HUES6 (cell line): ENCODE results near the gene MRGPRF.

ENCODE experiments used
- H3K27ac ChIP-seq: 2 replicates; pipeline ENCODE4 v1.7.0; 2013; ENCODE audit warnings: low read depth, mild to moderate bottlenecking, low read length, inconsistent platforms
- H3K27me3 ChIP-seq: 2 replicates; pipeline ENCODE4 v1.6.1; 2013; ENCODE audit warnings: low read length; ENCODE audit not compliant: control insufficient read depth, insufficient read depth
- H3K36me3 ChIP-seq: 2 replicates; pipeline ENCODE4 v1.6.1; 2013; ENCODE audit warnings: low read length; ENCODE audit not compliant: control insufficient read depth, insufficient read depth
- H3K4me1 ChIP-seq: 2 replicates; pipeline ENCODE4 v1.6.1; 2013; ENCODE audit warnings: low read length; ENCODE audit not compliant: control insufficient read depth, insufficient read depth
- H3K4me3 ChIP-seq: 2 replicates; pipeline ENCODE4 v1.5.1; 2013; ENCODE audit warnings: low read depth, low read length
- H3K9ac ChIP-seq: one replicate; pipeline ENCODE4 v1.6.1; 2013; ENCODE audit warnings: mild to moderate bottlenecking, low read length
- H3K9me3 ChIP-seq: 2 replicates; pipeline ENCODE4 v1.6.1; 2013; ENCODE audit warnings: low read depth, low read length; ENCODE audit not compliant: control insufficient read depth, insufficient read depth

The MRGPRF gene

GRCh38 chr11:69006816-69007215 lies 6.2 kb downstream of the MRGPRF start:
- H3K36me3 ChIP-seq, result peaks cover 3% of the 10 kb centered on the region; the same call in 1 of the 2 replicates
- no peaks in the 10 kb centered on the region for H3K27me3 ChIP-seq
- H3K9me3 ChIP-seq, result no peaks in the 10 kb centered on the region
- H3K4me3 ChIP-seq, result no peak overlapping the region
- no peak overlapping the region for H3K27ac ChIP-seq
- no peak overlapping the region for H3K9ac ChIP-seq
- H3K4me1 ChIP-seq, result peaks cover 38% of the 10 kb centered on the region

- H3K9ac ChIP-seq, result no peak overlapping the region
- H3K9me3 ChIP-seq, result no peaks in the 10 kb centered on the region
- no peaks in the 10 kb centered on the region for H3K27me3 ChIP-seq
- H3K27ac ChIP-seq, result no peak overlapping the region
- H3K4me3 ChIP-seq, result no peak overlapping the region
- H3K4me1 ChIP-seq, result peaks cover 31% of the 10 kb centered on the region
- H3K36me3 ChIP-seq, result peaks cover 3% of the 10 kb centered on the region; the same call in 1 of the 2 replicates
Measured at GRCh38 chr11:69005631-69006368, 7.2 kb downstream of the MRGPRF start.

- Histone ChIP-seq H3K27me3 (no peaks in the 10 kb centered on the region), H3K9ac (no peak overlapping the region), H3K9me3 (no peaks in the 10 kb centered on the region), H3K27ac (no peak overlapping the region), H3K4me1 (peaks cover 25% of the 10 kb centered on the region; the same call in 1 of the 2 replicates), H3K4me3 (no peak overlapping the region), H3K36me3 (peaks cover 3% of the 10 kb centered on the region; the same call in 1 of the 2 replicates)
Measured at GRCh38 chr11:69005183-69005630, 7.8 kb downstream of the MRGPRF start.

- Histone ChIP-seq H3K4me1 (peaks cover 20% of the 10 kb centered on the region; the same call in 1 of the 2 replicates), H3K9me3 (no peaks in the 10 kb centered on the region), H3K27ac (no peak overlapping the region), H3K4me3 (no peak overlapping the region), H3K9ac (no peak overlapping the region), H3K27me3 (no peaks in the 10 kb centered on the region), H3K36me3 (peaks cover 3% of the 10 kb centered on the region; the same call in 1 of the 2 replicates)
Measured at GRCh38 chr11:69004411-69005182, 8.4 kb downstream of the MRGPRF start.

GRCh38 chr11:69003866-69004367 lies 9.1 kb downstream of the MRGPRF start:
- Histone ChIP-seq H3K27me3 (no peaks in the 10 kb centered on the region), H3K27ac (no peak overlapping the region), H3K4me3 (no peak overlapping the region), H3K9me3 (no peaks in the 10 kb centered on the region), H3K4me1 (peaks cover 14% of the 10 kb centered on the region; the same call in 1 of the 2 replicates), H3K36me3 (peaks cover 3% of the 10 kb centered on the region; the same call in 1 of the 2 replicates), H3K9ac (no peak overlapping the region)

GRCh38 chr11:69003301-69003865 lies 9.7 kb downstream of the MRGPRF start:
- H3K36me3 ChIP-seq, result peaks cover 3% of the 10 kb centered on the region; the same call in 1 of the 2 replicates
- no peaks in the 10 kb centered on the region for H3K9me3 ChIP-seq
- no peak overlapping the region for H3K27ac ChIP-seq
- H3K27me3 ChIP-seq, result no peaks in the 10 kb centered on the region
- no peak overlapping the region for H3K4me3 ChIP-seq
- H3K9ac ChIP-seq, result no peak overlapping the region
- peaks cover 10% of the 10 kb centered on the region; the same call in 1 of the 2 replicates for H3K4me1 ChIP-seq

- H3K27ac ChIP-seq, result no peak overlapping the region
- no peaks in the 10 kb centered on the region for H3K27me3 ChIP-seq
- H3K4me3 ChIP-seq, result no peak overlapping the region
- H3K9me3 ChIP-seq, result no peaks in the 10 kb centered on the region
- peaks cover 5% of the 10 kb centered on the region; the same call in 1 of the 2 replicates for H3K4me1 ChIP-seq
- H3K9ac ChIP-seq, result no peak overlapping the region
- peaks cover 3% of the 10 kb centered on the region; the same call in 1 of the 2 replicates for H3K36me3 ChIP-seq
Measured at GRCh38 chr11:69002570-69003231, 10.3 kb downstream of the MRGPRF start.

GRCh38 chr11:69002110-69002569 lies 10.9 kb downstream of the MRGPRF start:
- no peaks in the 10 kb centered on the region for H3K9me3 ChIP-seq
- H3K4me1 ChIP-seq, result peaks cover 4% of the 10 kb centered on the region; the same call in 1 of the 2 replicates
- no peak overlapping the region for H3K4me3 ChIP-seq
- H3K9ac ChIP-seq, result no peak overlapping the region
- H3K27ac ChIP-seq, result no peak overlapping the region
- H3K27me3 ChIP-seq, result no peaks in the 10 kb centered on the region
- peaks cover 3% of the 10 kb centered on the region; the same call in 1 of the 2 replicates for H3K36me3 ChIP-seq

- peaks cover 3% of the 10 kb centered on the region; the same call in 1 of the 2 replicates for H3K36me3 ChIP-seq
- H3K4me3 ChIP-seq, result no peak overlapping the region
- no peaks in the 10 kb centered on the region for H3K27me3 ChIP-seq
- H3K9ac ChIP-seq, result no peak overlapping the region
- no peak overlapping the region for H3K27ac ChIP-seq
- no peaks in the 10 kb centered on the region for H3K9me3 ChIP-seq
- H3K4me1 ChIP-seq, result peaks cover 4% of the 10 kb centered on the region; the same call in 1 of the 2 replicates
Measured at GRCh38 chr11:69001243-69002081, 11.6 kb downstream of the MRGPRF start.
